SIG-M5 (cell line): ENCODE measurements around the gene TMEM175.

Experiments used
- DNase-seq: peaks from one replicate; lab custom pipeline; 2025; lab: John Stamatoyannopoulos, UW

The TMEM175 gene

GRCh38 chr4:958696-959337 is 26.6 kb downstream of the TMEM175 start:
- DNase-seq = no peak

DNA sequence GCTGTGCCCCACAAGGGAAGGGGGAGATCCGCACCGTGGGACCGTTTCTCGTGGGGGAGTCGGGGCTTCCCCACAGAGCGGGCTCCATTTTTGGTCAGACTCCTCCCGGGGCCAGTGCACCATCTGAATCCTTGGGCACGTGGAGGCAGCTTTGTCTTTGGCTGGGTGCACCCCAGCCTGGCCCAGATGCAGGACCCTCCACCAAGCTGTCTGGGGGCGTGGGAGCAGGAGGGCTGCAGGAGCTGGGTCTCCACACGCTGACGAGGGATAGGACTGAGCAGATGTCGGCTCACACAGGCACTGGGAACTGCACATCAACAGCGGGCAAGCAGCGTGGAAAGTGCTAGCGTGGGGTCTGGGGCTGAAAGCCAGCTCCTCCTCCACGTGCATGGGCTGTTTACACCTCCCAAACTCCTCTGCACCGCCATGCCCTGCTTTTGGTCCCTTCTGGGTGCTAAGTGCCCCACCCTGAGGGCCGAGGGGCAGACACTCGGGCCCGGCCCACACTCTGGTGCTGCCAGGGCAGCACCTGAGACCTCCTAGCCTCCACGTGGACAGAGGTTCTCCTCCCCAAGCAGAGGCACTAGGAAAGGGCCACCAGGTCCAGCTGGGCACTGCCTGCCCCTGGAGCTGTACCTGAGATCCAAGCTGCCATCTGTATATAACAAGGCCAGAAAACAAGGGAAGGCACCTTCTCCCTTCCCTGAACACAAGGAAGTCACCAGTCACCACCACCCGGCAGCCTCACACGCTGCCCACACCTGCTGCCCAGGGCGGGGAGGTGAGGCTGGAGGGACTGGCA is 27.3 kb downstream of the TMEM175 start:
- DNase-seq = no peak

GRCh38 chr4:960140-960635 is 27.9 kb downstream of the TMEM175 start:
- DNase-seq = no peak

- DNase-seq = no peak
These were observed 28.5 kb downstream of the TMEM175 start for GRCh38 chr4:960636-961350.

DNA sequence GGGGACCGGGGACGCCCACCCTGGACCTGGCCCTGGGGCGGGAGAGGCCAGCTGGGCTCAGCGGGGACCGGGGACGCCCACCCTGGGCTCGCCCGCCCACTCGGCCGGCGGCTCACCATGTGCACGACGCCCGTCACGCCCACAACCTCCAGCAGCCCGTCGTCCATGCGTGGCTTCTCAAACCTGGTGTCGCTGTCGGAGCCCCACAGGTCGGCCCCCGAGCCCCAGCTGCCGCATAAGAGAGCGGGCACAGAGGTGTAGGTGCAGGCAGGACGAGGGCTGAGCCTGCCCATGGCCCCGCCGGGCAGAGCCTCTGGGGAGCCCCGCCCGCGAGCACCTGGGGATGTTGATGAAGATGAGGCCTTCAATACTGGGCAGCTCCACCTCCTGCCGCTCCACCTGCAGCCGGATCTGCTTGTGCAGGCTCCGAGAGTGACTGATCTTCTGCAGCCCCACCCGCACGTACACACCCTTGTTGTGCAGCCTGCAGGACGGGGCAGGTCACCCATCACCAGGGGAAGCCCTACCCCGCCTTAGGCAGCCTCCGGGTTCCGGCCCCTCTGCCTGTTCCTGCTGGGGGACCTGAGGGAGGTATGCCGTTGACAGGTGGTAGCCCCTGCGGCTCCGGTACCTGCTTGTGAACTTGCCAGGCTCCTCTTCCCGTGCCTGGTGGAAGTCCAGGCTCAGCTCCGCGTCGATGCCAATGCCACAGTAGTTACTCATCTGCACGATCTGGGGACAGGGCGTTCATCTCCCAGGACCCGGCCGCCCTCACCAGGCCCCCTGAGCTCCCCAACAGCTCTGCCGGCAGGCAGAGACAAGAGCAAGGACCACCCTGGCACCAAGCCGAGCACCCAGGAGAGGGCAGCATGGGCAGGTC is 29.3 kb downstream of the TMEM175 start:
- DNase-seq = no peak

GRCh38 chr4:962231-963208 is 30.3 kb downstream of the TMEM175 start:
- no peak for DNase-seq

GRCh38 chr4:963276-964225 is 31.3 kb downstream of the TMEM175 start:
- no peak for DNase-seq

DNA sequence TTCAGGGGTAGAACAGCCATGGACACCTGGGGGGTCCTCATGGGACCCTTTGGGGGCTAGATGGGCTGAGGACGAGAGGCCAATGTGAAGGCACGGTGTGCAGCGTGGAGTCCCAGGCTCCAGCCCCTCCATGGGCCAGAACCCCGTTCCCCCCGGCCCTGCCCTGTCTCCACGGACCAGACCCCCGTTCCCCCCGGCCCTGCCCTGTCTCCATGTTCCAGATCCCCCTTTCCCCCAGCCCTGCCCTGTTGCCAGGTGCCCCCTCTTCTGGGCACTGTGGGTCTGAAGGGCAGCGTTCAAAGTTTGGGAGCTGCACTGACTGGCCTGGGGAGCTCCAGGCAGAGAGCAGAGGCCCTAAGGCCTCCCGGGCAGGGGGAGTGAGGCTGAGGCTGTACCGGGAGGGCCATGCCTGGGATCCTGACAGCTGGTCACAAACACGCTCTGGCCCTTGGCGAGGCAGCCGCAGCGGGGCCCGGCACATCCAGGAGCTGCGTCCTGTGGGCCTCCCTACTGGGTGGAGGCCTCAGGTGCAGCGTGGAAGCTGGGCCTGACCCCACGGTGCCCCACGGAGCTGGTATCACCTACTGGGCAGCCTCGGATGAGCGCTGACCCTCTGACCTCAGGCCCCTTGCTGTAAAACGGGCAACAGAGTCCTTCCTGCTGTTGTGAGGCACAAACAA is 32.2 kb downstream of the TMEM175 start:
- no peak for DNase-seq

GRCh38 chr4:965048-965765 is 32.9 kb downstream of the TMEM175 start:
- DNase-seq = no peak

DNA sequence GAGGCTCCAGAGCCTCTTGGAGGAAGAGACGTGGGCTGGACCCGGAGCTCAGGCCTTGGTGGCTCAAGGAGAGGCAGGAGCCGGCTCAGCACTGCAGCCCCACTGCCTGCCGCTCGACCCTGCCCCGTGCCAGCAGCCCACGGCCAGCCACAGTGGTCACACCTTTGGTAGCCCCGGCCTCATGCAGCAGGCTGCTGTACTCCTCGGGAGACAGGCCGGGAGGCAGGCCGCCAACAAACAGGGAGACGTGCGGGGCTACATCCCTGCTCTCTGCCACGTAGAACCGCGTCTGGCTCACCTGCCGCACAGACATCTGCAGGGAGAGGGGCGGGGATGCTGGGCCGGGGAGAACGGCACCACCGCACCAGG is 33.5 kb downstream of the TMEM175 start:
- no peak for DNase-seq

DNA sequence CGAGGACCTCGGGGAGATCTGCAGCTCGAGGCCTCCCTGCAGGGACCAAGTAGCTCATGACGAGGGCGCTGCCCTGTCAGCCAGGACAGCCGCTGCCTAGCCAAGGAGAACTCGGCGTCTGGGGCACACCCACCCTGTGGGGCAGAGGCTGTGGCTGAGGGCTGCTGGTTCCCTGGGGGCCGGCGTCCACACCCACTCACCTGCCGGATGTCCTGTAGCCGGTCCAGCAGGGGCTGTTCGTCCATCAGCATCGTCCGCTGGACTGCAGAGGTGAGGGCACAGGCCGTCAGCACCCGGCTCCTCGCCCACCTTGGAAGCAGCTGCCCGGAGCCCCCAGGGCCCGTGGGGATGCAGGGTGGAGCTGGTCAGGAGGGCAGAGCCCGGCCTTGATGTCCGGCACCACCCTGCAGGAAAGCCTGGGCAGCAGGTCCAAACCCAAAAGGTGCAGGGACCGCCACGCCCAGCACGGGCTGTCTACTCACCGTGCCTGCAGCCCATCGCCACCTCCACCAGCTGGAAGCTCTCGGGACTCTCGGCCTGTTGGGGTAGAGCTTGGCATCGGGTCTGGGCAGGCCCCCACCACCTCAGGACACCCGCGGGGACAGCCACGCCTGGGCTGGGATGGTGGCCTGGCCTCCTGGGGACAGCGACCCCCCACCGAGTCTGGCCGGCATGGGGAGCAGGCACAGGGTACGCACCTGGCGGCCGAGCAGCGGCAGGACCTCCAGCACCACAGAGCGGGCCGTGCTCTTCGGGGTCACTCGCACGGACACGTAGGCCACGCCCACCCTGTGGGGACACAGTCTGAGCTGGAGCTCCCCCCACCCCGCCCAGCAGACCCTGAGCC is 34.2 kb downstream of the TMEM175 start:
- DNase-seq = no peak

GRCh38 chr4:967113-968104 is 35.1 kb downstream of the TMEM175 start:
- DNase-seq = no peak

GRCh38 chr4:968221-968620 is 36.0 kb downstream of the TMEM175 start:
- DNase-seq = no peak

DNA sequence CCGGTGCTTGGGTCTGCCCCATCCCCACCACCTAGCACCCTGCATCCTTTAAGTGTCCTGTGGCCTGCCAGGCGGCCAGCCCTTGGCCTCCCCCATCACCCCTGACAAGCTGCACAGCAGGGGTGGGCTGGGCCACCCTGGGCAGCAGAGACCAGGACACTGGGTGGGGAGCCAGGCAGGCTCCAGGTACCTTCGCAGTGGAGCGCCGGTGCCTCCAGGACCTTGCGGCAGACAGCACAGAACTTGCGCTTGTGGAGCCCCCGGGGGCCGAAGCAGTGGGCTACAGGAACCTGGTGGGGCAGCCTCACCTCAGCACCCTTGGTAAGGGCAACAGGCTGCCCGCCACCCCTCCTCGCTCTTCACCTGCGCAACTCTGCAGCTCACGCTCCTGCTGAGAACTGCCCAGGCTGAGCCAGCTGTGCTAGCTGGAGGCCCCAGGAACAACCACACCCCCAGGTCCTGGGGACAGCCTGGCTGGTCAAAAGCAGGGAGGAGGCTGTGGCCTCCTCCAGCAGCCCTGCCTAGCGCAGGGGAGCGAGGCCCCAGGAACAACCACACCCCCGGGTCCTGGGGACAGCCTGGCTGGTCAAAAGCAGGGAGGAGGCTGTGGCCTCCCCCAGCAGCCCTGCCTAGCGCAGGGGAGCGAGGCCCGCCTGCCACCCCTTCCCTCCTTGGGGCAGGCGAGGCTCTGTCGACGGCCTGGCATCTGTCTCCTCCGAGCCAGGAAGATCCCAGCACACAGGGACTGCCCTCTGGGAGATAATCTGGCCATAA is 36.5 kb downstream of the TMEM175 start:
- no peak for DNase-seq

DNA sequence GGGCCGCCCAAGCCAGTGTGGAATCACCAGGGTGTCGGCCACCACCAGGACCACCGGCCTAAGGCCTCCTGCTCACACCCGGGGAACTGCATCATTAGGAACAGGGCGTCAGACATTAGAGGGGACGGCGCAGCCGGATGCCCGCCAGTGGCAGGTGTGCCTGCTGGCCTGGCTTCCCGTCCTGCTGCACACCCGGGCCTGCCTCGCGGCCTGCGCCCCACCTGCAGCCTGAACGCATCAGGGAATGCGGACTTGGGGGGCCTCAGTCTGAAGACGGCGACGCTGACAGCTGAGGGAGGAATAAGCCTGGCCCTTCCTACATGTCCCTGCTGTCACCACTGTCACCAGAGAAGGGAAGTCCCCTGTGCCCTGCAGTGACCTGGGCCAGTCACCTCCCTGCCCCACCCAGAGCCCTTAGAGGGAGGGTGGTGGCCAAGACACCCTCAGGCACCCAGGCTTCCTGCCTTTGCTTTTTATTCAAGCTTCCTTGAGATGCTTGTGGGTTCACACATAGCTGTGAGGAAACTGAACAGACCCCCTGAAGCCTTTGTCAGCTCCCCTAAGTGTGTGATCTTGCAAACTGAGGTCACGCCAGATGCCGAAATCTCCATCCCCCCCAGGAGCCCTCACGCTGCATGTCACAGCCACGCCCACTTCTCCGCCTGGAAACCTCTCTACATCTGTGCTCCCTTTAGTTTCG is 37.9 kb downstream of the TMEM175 start:
- DNase-seq = no peak
